NB4 (cell line): ENCODE measurements around the gene TRIO.

Experiments used
- CTCF ChIP-seq: IDR thresholded peaks from one replicate; pipeline ENCODE4 v1.5.1; 2012; ENCODE audit warnings: low read depth, low read length
- POLR2A ChIP-seq: IDR thresholded peaks from 2 replicates; pipeline ENCODE4 v1.6.1; 2011; ENCODE audit warnings: mild to moderate bottlenecking; ENCODE audit not compliant: insufficient read length; ENCODE audit errors: extremely low read depth

- TF ChIP-seq POLR2A = no peak
- no peak for TF ChIP-seq CTCF
Measured at GRCh38 chr5:14552017-14552416, 408.9 kb downstream of the TRIO start.
